Loucy (cell line): ENCODE results near the gene MAP4K3.
"Not testable (repeated sequence)": the region's sequence is repeated elsewhere in the genome, so short reads cannot be mapped to it uniquely, and the experiment has no call there.

ENCODE experiments used
- H2AFZ ChIP-seq: fragments of 200-600 bp; sonication (generic); 2 replicates; pipeline ENCODE4 v1.6.0; 2016; ENCODE audit warnings: antibody characterized with exemption, mild to moderate bottlenecking, low read length, moderate library complexity
- H3F3A ChIP-seq: fragments of 200-600 bp; 2 replicates; pipeline ENCODE4 v1.6.0; 2016; ENCODE audit warnings: antibody characterized with exemption, low read depth, mild to moderate bottlenecking
- H3K27me3 ChIP-seq: fragments of 200-600 bp; sonication (generic); 2 replicates; pipeline ENCODE4 v1.6.1; 2014; ENCODE audit warnings: low read length, mild to moderate bottlenecking; ENCODE audit not compliant: insufficient read depth, poor library complexity, severe bottlenecking
- H3K36me3 ChIP-seq: fragments of 200-600 bp; sonication (generic); 2 replicates; pipeline ENCODE4 v1.6.1; 2016; ENCODE audit warnings: low read length; ENCODE audit not compliant: insufficient read depth
- H3K4me1 ChIP-seq: fragments of 200-600 bp; sonication (generic); 2 replicates; pipeline ENCODE4 v1.5.1; 2014; ENCODE audit warnings: low read length, mild to moderate bottlenecking; ENCODE audit not compliant: insufficient read depth, poor library complexity, severe bottlenecking
- H3K4me2 ChIP-seq: fragments of 200-600 bp; sonication (generic); 2 replicates; pipeline ENCODE4 v1.6.0; 2014; ENCODE audit warnings: antibody characterized with exemption, low read length, low read depth, mild to moderate bottlenecking; ENCODE audit not compliant: poor library complexity, severe bottlenecking
- H3K4me3 ChIP-seq: fragments of 200-600 bp; sonication (generic); 2 replicates; pipeline ENCODE4 v1.5.1; 2014; ENCODE audit warnings: low read length, mild to moderate bottlenecking, mixed read lengths; ENCODE audit not compliant: poor library complexity, severe bottlenecking
- H3K79me2 ChIP-seq: fragments of 200-600 bp; sonication (generic); 2 replicates; pipeline ENCODE4 v1.6.1; 2014; ENCODE audit warnings: low read length; ENCODE audit not compliant: insufficient read depth
- H3K9ac ChIP-seq: fragments of 200-600 bp; sonication (generic); 2 replicates; pipeline ENCODE4 v1.6.0; 2014; ENCODE audit warnings: mild to moderate bottlenecking, low read depth, low read length, moderate library complexity; ENCODE audit not compliant: poor library complexity, severe bottlenecking
- H3K9me2 ChIP-seq: fragments of 200-600 bp; sonication (generic); replicated peaks from 2 replicates; pipeline ENCODE4 v1.6.1; 2016; ENCODE audit warnings: low read depth, low read length, mixed read lengths
- H3K9me3 ChIP-seq: fragments of 200-600 bp; sonication (generic); 2 replicates; pipeline ENCODE4 v1.6.1; 2014; ENCODE audit warnings: mild to moderate bottlenecking, antibody characterized with exemption, low read length, low read depth; ENCODE audit not compliant: insufficient read depth
- H4K20me1 ChIP-seq: fragments of 200-600 bp; sonication (generic); 2 replicates; pipeline ENCODE4 v1.6.0; 2014; ENCODE audit warnings: antibody characterized with exemption, low read length, mild to moderate bottlenecking; ENCODE audit not compliant: insufficient read depth, poor library complexity, severe bottlenecking
- EZH2phosphoT487 ChIP-seq: fragments of 200-600 bp; IDR thresholded peaks from 2 replicates; pipeline ENCODE4 v1.6.1; 2018; ENCODE audit warnings: antibody characterized with exemption, mild to moderate bottlenecking, moderate library complexity, borderline replicate concordance
- TF ChIP-seq, protein P1 (sequence below): fragments of 200-600 bp; sonication (generic); conservative IDR thresholded peaks from 2 replicates; pipeline ENCODE4 v1.5.1; 2014; ENCODE audit warnings: mild to moderate bottlenecking, antibody characterized with exemption, low read length

MAP4K3 gene

GRCh38 chr2:39361511-39361910 lies 75.6 kb downstream of the MAP4K3 start:
- Histone ChIP-seq H3K27me3 (no peaks in the 10 kb centered on the region), H3K9me3 (peaks cover 34% of the 10 kb centered on the region; the same call in 1 of the 2 replicates), H2AFZ (no peak overlapping the region), H3F3A (peaks cover 3% of the 10 kb centered on the region; the same call in 1 of the 2 replicates), H4K20me1 (no peaks in the 10 kb centered on the region), H3K4me2 (no peak overlapping the region), H3K79me2 (no peaks in the 10 kb centered on the region), H3K9ac (no peak overlapping the region), H3K4me1 (no peaks in the 10 kb centered on the region), H3K9me2 (no peaks in the 10 kb centered on the region), H3K36me3 (peaks cover 9% of the 10 kb centered on the region; the same call in 1 of the 2 replicates), H3K4me3 (no peak overlapping the region)
- TF ChIP-seq, protein P1, sequence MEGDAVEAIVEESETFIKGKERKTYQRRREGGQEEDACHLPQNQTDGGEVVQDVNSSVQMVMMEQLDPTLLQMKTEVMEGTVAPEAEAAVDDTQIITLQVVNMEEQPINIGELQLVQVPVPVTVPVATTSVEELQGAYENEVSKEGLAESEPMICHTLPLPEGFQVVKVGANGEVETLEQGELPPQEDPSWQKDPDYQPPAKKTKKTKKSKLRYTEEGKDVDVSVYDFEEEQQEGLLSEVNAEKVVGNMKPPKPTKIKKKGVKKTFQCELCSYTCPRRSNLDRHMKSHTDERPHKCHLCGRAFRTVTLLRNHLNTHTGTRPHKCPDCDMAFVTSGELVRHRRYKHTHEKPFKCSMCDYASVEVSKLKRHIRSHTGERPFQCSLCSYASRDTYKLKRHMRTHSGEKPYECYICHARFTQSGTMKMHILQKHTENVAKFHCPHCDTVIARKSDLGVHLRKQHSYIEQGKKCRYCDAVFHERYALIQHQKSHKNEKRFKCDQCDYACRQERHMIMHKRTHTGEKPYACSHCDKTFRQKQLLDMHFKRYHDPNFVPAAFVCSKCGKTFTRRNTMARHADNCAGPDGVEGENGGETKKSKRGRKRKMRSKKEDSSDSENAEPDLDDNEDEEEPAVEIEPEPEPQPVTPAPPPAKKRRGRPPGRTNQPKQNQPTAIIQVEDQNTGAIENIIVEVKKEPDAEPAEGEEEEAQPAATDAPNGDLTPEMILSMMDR, result no peak
- no peak for TF ChIP-seq EZH2phosphoT487

DNA sequence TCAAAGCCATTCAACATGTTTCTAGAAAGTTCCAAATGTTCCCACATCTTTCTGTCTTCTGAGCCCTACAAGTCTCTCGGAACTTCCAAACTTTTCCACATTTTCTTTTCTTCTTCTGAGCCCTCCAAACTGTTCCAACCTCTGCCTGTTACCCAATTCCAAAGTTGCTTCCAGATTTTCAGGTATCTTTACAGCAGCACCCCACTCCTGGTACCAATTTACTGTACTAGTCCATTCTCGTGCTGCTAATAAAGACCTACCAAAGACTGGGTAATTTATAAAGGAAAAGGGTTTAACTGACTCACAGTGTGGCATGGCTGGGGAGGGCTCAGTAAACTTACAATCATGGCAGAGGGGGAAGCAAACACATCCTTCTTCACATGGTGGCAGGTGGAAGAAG lies 76.7 kb downstream of the MAP4K3 start:
- H3F3A ChIP-seq, H3K36me3 ChIP-seq, H3K9ac ChIP-seq, H3K9me2 ChIP-seq, H3K4me1 ChIP-seq, H2AFZ ChIP-seq, H4K20me1 ChIP-seq, H3K4me3 ChIP-seq, H3K27me3 ChIP-seq, H3K79me2 ChIP-seq, H3K4me2 ChIP-seq: not testable (repeated sequence)
- H3K9me3 ChIP-seq, result peaks cover 34% of the 10 kb centered on the region; the same call in 1 of the 2 replicates

DNA sequence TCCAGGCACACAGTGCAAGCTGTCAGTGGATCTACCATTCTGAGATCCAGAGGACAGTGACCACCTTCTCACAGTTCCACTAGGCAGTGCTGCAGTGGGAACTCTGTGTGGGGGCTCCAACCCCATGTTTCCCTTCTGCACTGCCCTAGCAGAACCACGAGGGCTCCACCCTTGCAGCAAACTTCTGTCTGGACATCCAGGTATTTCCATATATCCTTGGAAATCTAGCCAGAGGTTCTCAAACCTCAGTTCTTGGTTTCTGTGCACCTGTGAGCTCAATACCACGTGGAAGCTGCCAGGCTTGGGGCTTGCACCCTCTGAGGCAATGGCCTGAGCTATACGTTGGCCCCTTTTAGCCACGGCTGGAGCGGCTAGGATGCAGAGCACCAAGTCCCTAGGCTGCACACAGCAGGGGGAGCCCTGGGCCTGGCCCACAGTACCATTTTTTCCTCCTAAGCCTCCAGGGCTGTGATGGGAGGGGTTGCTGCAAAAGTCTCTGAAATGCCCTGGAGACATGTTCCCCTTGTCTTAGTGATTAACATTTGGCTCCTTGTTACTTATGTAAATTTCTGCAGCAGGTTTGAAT lies 77.5 kb downstream of the MAP4K3 start:
- no peak for TF ChIP-seq EZH2phosphoT487
- TF ChIP-seq, protein P1, result no peak
- no peak overlapping the region for H3K4me3 ChIP-seq
- H3K4me2 ChIP-seq, result no peak overlapping the region
- no peak overlapping the region for H2AFZ ChIP-seq
- no peaks in the 10 kb centered on the region for H3K79me2 ChIP-seq
- H3K27me3 ChIP-seq, result no peaks in the 10 kb centered on the region
- peaks cover 34% of the 10 kb centered on the region; the same call in 1 of the 2 replicates for H3K9me3 ChIP-seq
- peaks cover 15% of the 10 kb centered on the region; the same call in 1 of the 2 replicates for H3K36me3 ChIP-seq
- H3K9ac ChIP-seq, result no peak overlapping the region
- no peaks in the 10 kb centered on the region for H3K9me2 ChIP-seq
- H4K20me1 ChIP-seq, result no peaks in the 10 kb centered on the region
- H3F3A ChIP-seq, result peaks cover 3% of the 10 kb centered on the region; the same call in 1 of the 2 replicates
- no peaks in the 10 kb centered on the region for H3K4me1 ChIP-seq
